Mesendoderm (in vitro differentiated cells): ENCODE results near the gene APOM.
A peak's percentile ranks its signal among the peaks of the same experiment; 100 is the strongest.

Experiments used
- DNase-seq: peaks from one replicate; pipeline ENCODE4 v3.0.0; 2013
- H2AK5ac ChIP-seq: 2 replicates; pipeline ENCODE4 v1.6.1; 2013; ENCODE audit warnings: low read length, inconsistent platforms
- H2BK120ac ChIP-seq: 2 replicates; pipeline ENCODE4 v1.6.1; 2013; ENCODE audit warnings: low read depth, mild to moderate bottlenecking, low read length, moderate library complexity, mixed read lengths
- H2BK15ac ChIP-seq: replicated peaks from 2 replicates; pipeline ENCODE4 v1.6.1; 2013; ENCODE audit warnings: low read depth, mild to moderate bottlenecking, moderate library complexity
- H2BK5ac ChIP-seq: 2 replicates; pipeline ENCODE4 v1.6.1; 2013; ENCODE audit warnings: low read length, inconsistent platforms
- H3K18ac ChIP-seq: 2 replicates; pipeline ENCODE4 v1.6.1; 2013; ENCODE audit warnings: mild to moderate bottlenecking, low read length, mixed read lengths
- H3K23ac ChIP-seq: one replicate; pipeline ENCODE4 v1.6.1; 2013; ENCODE audit warnings: low read length
- H3K27ac ChIP-seq: 2 replicates; pipeline ENCODE4 v1.5.1; 2013; ENCODE audit warnings: low read depth, mild to moderate bottlenecking, inconsistent platforms, low read length, moderate library complexity
- H3K27me3 ChIP-seq: 2 replicates; pipeline ENCODE4 v1.6.1; 2013; ENCODE audit warnings: low read length, control low read depth, mild to moderate bottlenecking, inconsistent platforms; ENCODE audit not compliant: insufficient read depth, poor library complexity
- H3K36me3 ChIP-seq: 2 replicates; pipeline ENCODE4 v1.6.1; 2013; ENCODE audit warnings: low read length, inconsistent platforms; ENCODE audit not compliant: control insufficient read depth, insufficient read depth
- H3K4ac ChIP-seq: one replicate; pipeline ENCODE4 v1.6.1; 2013; ENCODE audit warnings: low read depth, mild to moderate bottlenecking, low read length, moderate library complexity
- H3K4me1 ChIP-seq: 2 replicates; pipeline ENCODE4 v1.6.1; 2013; ENCODE audit warnings: low read depth, low read length, inconsistent platforms; ENCODE audit not compliant: control insufficient read depth
- H3K4me2 ChIP-seq: 2 replicates; pipeline ENCODE4 v1.6.1; 2013; ENCODE audit warnings: low read length
- H3K4me3 ChIP-seq: 2 replicates; pipeline ENCODE4 v1.5.1; 2013; ENCODE audit warnings: mild to moderate bottlenecking, low read length
- H3K56ac ChIP-seq: one replicate; pipeline ENCODE4 v1.6.1; 2013; ENCODE audit warnings: low read length
- H3K79me1 ChIP-seq: 2 replicates; pipeline ENCODE4 v1.6.1; 2013; ENCODE audit warnings: low read length, inconsistent platforms
- H3K79me2 ChIP-seq: 2 replicates; pipeline ENCODE4 v1.6.1; 2013; ENCODE audit warnings: mild to moderate bottlenecking, low read length; ENCODE audit not compliant: control insufficient read depth, insufficient read depth
- H3K9ac ChIP-seq: 2 replicates; pipeline ENCODE4 v1.6.1; 2013; ENCODE audit warnings: low read length, inconsistent platforms
- H4K5ac ChIP-seq: one replicate; pipeline ENCODE4 v1.6.1; 2013; ENCODE audit warnings: low read length
- H4K8ac ChIP-seq: one replicate; pipeline ENCODE4 v1.6.1; 2013; ENCODE audit warnings: low read depth, mild to moderate bottlenecking, control low read depth, low read length, moderate library complexity
- WGBS: extraction: QIAGEN DNeasy Blood & Tissue Kit; methylation state at CpG from one replicate; pipeline ENCODE4 v1.1.7; 2013; ENCODE audit warnings: low lambda C conversion rate, missing lambda C conversion rate; ENCODE audit not compliant: insufficient coverage; ENCODE audit errors: extremely low coverage; 5-methylcytosine and 5-hydroxymethylcytosine counted together

APOM gene

GRCh38 chr6:31643818-31644454 lies 11.8 kb upstream of the APOM start:
- no peak overlapping the region for H2BK15ac ChIP-seq
- no peak overlapping the region for H4K8ac ChIP-seq
- no CpG with 5 or more reads among the region's 17 CpGs for WGBS
- no peaks in the 10 kb centered on the region for H3K79me2 ChIP-seq
- peaks cover 7% of the 10 kb centered on the region for H3K79me1 ChIP-seq
- H3K27ac ChIP-seq: no peak overlapping the region
- H3K4ac ChIP-seq: no peak overlapping the region
- H2BK5ac ChIP-seq: no peak overlapping the region
- no peak overlapping the region for H4K5ac ChIP-seq
- H3K4me3 ChIP-seq: no peak overlapping the region
- no peak overlapping the region for H2BK120ac ChIP-seq
- H3K36me3 ChIP-seq: peaks cover 30% of the 10 kb centered on the region
- no peak overlapping the region for H3K56ac ChIP-seq
- H2AK5ac ChIP-seq: no peak overlapping the region
- H3K27me3 ChIP-seq: no peaks in the 10 kb centered on the region
- H3K18ac ChIP-seq: no peak overlapping the region
- no peak for DNase-seq
- no peak overlapping the region for H3K9ac ChIP-seq
- H3K23ac ChIP-seq: no peak overlapping the region
- H3K4me1 ChIP-seq: no peaks in the 10 kb centered on the region
- H3K4me2 ChIP-seq: no peak overlapping the region

DNA sequence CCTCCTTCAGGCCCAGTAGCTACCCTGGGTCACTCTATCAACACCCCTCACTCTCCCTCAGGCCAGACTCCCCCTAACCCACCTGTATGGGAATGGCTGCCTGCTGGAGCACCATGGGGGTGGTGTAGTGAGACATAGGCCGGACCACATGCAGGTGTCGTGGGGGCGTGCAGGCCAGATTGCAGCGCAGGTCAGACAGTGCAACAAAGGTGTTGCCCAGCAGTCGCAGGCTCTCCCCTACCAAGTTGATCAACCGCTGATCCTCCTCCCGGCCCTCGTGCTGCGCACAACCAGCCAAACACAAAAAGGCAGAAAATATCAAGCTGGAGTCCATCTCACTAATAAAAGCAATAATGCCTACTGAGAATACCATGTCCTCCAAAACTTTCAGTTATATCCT lies 10.4 kb upstream of the APOM start:
- Histone ChIP-seq H3K36me3 (peaks cover 24% of the 10 kb centered on the region), H3K27ac (no peak overlapping the region), H3K18ac (no peak overlapping the region), H3K4ac (no peak overlapping the region), H3K4me3 (no peak overlapping the region), H2BK120ac (no peak overlapping the region), H3K56ac (no peak overlapping the region), H3K4me2 (no peak overlapping the region), H2AK5ac (no peak overlapping the region), H3K9ac (no peak overlapping the region), H3K27me3 (no peaks in the 10 kb centered on the region), H2BK15ac (no peak overlapping the region), H3K79me1 (peaks cover 12% of the 10 kb centered on the region), H3K79me2 (peaks cover 5% of the 10 kb centered on the region), H3K4me1 (no peaks in the 10 kb centered on the region), H4K8ac (no peak overlapping the region), H2BK5ac (no peak overlapping the region), H4K5ac (no peak overlapping the region), H3K23ac (no peak overlapping the region)
- DNase-seq: no peak
- WGBS: no CpG with 5 or more reads among the region's 9 CpGs

- Histone ChIP-seq H2BK5ac (peak overlapping the region; percentile 63), H4K8ac (no peak overlapping the region), H2BK120ac (no peak overlapping the region), H3K79me2 (peaks cover 18% of the 10 kb centered on the region), H3K4me3 (peak overlapping the region; percentile 88), H2BK15ac (no peak overlapping the region), H3K23ac (no peak overlapping the region), H3K4ac (peak overlapping the region; percentile 25), H3K4me2 (peak overlapping the region; percentile 90), H3K9ac (peak overlapping the region; percentile 95), H3K27me3 (no peaks in the 10 kb centered on the region), H3K79me1 (peaks cover 17% of the 10 kb centered on the region), H3K56ac (peak overlapping the region; percentile 98), H3K36me3 (peaks cover 6% of the 10 kb centered on the region), H3K18ac (no peak overlapping the region), H4K5ac (no peak overlapping the region), H3K4me1 (peaks cover 3% of the 10 kb centered on the region), H3K27ac (peak overlapping the region; percentile 77), H2AK5ac (no peak overlapping the region)
- WGBS: no CpG with 5 or more reads among the region's 29 CpGs
- DNase-seq: peak; percentile 96
Observed at GRCh38 chr6:31651602-31652191, 4.0 kb upstream of the APOM start.

GRCh38 chr6:31652925-31653724 lies 2.6 kb upstream of the APOM start:
- peak overlapping the region; percentile 95 for H3K9ac ChIP-seq
- peak overlapping the region; percentile 58 for H3K4me3 ChIP-seq
- H4K5ac ChIP-seq: no peak overlapping the region
- no peak overlapping the region for H3K23ac ChIP-seq
- peaks cover 3% of the 10 kb centered on the region for H3K4me1 ChIP-seq
- H3K18ac ChIP-seq: peak overlapping the region; percentile 65
- WGBS: no CpG with 5 or more reads among the region's 37 CpGs
- H3K27me3 ChIP-seq: no peaks in the 10 kb centered on the region
- DNase-seq: peak; percentile 98
- peaks cover 18% of the 10 kb centered on the region for H3K79me1 ChIP-seq
- H3K4ac ChIP-seq: peak overlapping the region; percentile 77
- H3K27ac ChIP-seq: peak overlapping the region; percentile 77
- peak overlapping the region; percentile 18 for H2BK5ac ChIP-seq
- H2BK120ac ChIP-seq: no peak overlapping the region
- H3K56ac ChIP-seq: peak overlapping the region; percentile 92
- peaks cover 4% of the 10 kb centered on the region for H3K36me3 ChIP-seq
- H4K8ac ChIP-seq: no peak overlapping the region
- H3K79me2 ChIP-seq: peaks cover 18% of the 10 kb centered on the region
- peak overlapping the region; percentile 51 for H3K4me2 ChIP-seq
- H2AK5ac ChIP-seq: no peak overlapping the region
- no peak overlapping the region for H2BK15ac ChIP-seq

GRCh38 chr6:31654574-31655348 lies 933 bp upstream of the APOM start:
- H2BK5ac ChIP-seq: no peak overlapping the region
- H3K4me3 ChIP-seq: no peak overlapping the region
- H3K79me2 ChIP-seq: peaks cover 25% of the 10 kb centered on the region
- H4K8ac ChIP-seq: no peak overlapping the region
- no peak overlapping the region for H3K27ac ChIP-seq
- H2AK5ac ChIP-seq: no peak overlapping the region
- no peak overlapping the region for H3K4me2 ChIP-seq
- H3K4ac ChIP-seq: no peak overlapping the region
- H3K79me1 ChIP-seq: peaks cover 19% of the 10 kb centered on the region
- H3K23ac ChIP-seq: no peak overlapping the region
- H4K5ac ChIP-seq: no peak overlapping the region
- H3K18ac ChIP-seq: no peak overlapping the region
- DNase-seq: no peak
- H3K27me3 ChIP-seq: no peaks in the 10 kb centered on the region
- no peak overlapping the region for H3K9ac ChIP-seq
- H2BK15ac ChIP-seq: no peak overlapping the region
- H3K36me3 ChIP-seq: no peaks in the 10 kb centered on the region
- H3K56ac ChIP-seq: no peak overlapping the region
- no CpG with 5 or more reads among the region's 8 CpGs for WGBS
- peaks cover 6% of the 10 kb centered on the region for H3K4me1 ChIP-seq
- no peak overlapping the region for H2BK120ac ChIP-seq
